Endometrium (tissue), 2 donors: ENCODE results near the gene ARL2BP.
"Not testable (repeated sequence)": the region's sequence is repeated elsewhere in the genome, so short reads cannot be mapped to it uniquely, and the experiment has no call there.

Experiments
- FAIRE-seq: peaks from 2 replicates; lab custom pipeline; 2012; peaks lifted over from hg19 to GRCh38; lab: Jason Lieb, UNC
- donor health status: control.
- donor health status: control.

The ARL2BP gene

GRCh38 chr16:57244767-57245471 lies at the start of gene ARL2BP:
ARL2BP (plus strand) TSS chr16:57245259; CDS start chr16:57245368, 109 bp downstream.
- peak; percentile 93 for FAIRE-seq

GRCh38 chr16:57196286-57196685 lies 48.8 kb upstream of the ARL2BP start:
- no peak for FAIRE-seq

- no peak for FAIRE-seq
These were observed 48.3 kb upstream of the ARL2BP start for GRCh38 chr16:57196753-57197152.

GRCh38 chr16:57200321-57200720 lies 44.7 kb upstream of the ARL2BP start:
- FAIRE-seq: not testable (repeated sequence)

GRCh38 chr16:57200926-57201325 lies 44.1 kb upstream of the ARL2BP start:
- not testable (repeated sequence) for FAIRE-seq

- FAIRE-seq: no peak
These were observed 42.8 kb upstream of the ARL2BP start for GRCh38 chr16:57202095-57202886.

- no peak for FAIRE-seq
These were observed 41.6 kb upstream of the ARL2BP start for GRCh38 chr16:57203451-57203850.

GRCh38 chr16:57204675-57205074 lies 40.4 kb upstream of the ARL2BP start:
- FAIRE-seq: no peak

GRCh38 chr16:57208926-57209325 lies 36.1 kb upstream of the ARL2BP start:
- FAIRE-seq: no peak

GRCh38 chr16:57209780-57210179 lies 35.3 kb upstream of the ARL2BP start:
- no peak for FAIRE-seq

GRCh38 chr16:57213462-57213861 lies 31.6 kb upstream of the ARL2BP start:
- no peak for FAIRE-seq

- no peak for FAIRE-seq
These were observed 28.1 kb upstream of the ARL2BP start for GRCh38 chr16:57216968-57217367.

- no peak for FAIRE-seq
These were observed 22.0 kb upstream of the ARL2BP start for GRCh38 chr16:57223057-57223456.

- no peak for FAIRE-seq
These were observed 20.3 kb upstream of the ARL2BP start for GRCh38 chr16:57224651-57225335.

- no peak for FAIRE-seq
These were observed 19.1 kb upstream of the ARL2BP start for GRCh38 chr16:57225978-57226377.

GRCh38 chr16:57226701-57227621 lies 18.1 kb upstream of the ARL2BP start:
- FAIRE-seq: no peak

GRCh38 chr16:57229079-57229478 lies 16.0 kb upstream of the ARL2BP start:
- FAIRE-seq: no peak

- no peak for FAIRE-seq
These were observed 13.2 kb upstream of the ARL2BP start for GRCh38 chr16:57231821-57232350.

GRCh38 chr16:57233944-57234706 lies 10.9 kb upstream of the ARL2BP start:
- FAIRE-seq: no peak

GRCh38 chr16:57234707-57235092 lies 10.4 kb upstream of the ARL2BP start:
- no peak for FAIRE-seq
